HG02798 (cell line): Measurements from ENCODE around the gene PTPRN.
"Not testable (repeated sequence)": the region's sequence is repeated elsewhere in the genome, so short reads cannot be mapped to it uniquely, and the experiment has no call there.

ENCODE experiments used
- ATAC-seq: cut with Tn5 transposase; IDR thresholded peaks from one replicate; pipeline ENCODE4 v1.9.1; 2021; ENCODE audit warnings: mild to moderate bottlenecking; ENCODE audit not compliant: unreplicated experiment, poor library complexity

Gene PTPRN

DNA sequence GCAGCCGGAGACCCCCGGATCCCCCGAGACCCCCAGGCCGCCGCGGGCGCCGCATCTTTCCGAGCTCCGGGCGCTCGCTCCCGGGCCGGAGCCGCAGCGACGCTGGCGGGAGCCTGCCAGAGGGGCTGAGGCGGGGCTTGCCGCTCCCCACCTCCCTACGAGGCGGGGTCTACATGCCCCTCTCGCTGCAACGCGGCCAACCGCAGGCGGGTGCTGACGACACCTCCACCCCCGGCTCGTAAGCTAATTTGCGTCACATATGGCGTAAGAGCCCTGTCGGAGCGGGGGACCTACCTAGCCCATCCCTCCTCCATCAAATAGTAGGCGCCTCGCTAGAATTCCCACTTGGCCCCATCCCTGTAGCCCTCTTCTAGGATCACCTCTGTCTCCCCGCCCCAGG, at the start of gene PTPRN:
TSS of gene PTPRN (minus strand) at position 124 of the 400 bp plus-strand sequence. CDS start at position 55, 69 bp downstream.
- ATAC-seq: no peak

DNA sequence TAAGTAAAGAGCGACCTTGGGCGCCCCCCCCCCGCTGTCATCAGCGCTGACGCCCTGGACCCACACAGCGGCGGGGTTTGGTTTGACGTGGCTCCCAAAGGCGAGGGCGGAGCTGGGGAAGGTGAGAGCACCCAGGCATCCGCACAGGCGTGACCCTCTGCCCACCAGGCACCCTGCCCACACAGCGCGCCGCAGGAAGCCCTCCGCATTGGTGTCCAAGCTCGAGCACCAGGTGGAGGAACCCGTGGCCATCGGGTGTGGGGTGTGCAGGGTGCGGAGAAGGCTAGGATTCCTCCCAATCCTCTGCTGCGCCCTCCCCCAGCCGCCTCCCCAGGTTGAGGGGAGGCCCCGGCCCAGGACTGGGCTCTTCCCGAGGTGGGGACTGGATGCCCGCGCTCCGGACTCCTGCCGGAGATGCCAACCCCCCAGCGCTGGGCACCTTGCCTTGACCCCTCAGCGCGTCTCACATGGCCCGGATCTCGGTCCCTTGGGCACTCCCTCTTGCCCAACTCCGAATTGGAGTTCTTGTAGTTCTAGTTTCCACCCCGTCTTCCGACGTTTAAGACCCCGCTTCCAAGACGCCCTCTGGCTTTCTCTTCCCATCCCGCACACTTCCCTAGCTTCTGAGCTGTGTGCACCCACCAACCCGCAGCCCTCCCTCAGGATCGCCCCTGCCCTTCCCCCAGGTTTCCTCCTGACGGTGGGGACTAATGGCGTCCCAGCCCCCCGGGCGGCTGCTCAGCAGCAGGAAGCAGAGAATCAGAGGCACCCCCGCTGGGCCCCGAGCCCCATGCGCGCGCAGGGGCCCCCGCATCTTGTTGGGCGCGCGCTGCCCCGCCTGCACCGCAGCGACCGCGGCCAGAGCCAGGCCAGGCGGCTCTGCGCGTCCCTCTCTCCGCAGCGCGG, 49.2 kb upstream of the PTPRN start:
- no peak for ATAC-seq

DNA sequence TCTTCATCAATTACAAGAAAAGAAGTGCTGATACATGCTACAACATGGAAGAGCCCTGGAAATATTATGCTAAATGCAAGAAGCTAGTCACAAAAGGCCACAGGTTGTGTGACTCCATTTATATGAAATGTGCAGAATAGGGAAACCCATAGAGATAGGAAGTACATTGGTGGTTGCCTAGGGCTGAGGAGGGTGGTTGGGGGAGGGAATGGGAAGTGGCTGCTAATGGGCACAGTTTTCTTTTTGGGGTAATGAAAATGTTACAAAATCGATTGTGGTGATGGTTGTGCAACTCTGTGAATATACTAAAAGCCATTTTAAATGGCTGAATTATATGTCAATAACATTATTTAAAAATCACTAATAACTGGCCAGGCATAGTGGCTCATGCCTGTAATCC, 47.6 kb upstream of the PTPRN start:
- no peak for ATAC-seq

DNA sequence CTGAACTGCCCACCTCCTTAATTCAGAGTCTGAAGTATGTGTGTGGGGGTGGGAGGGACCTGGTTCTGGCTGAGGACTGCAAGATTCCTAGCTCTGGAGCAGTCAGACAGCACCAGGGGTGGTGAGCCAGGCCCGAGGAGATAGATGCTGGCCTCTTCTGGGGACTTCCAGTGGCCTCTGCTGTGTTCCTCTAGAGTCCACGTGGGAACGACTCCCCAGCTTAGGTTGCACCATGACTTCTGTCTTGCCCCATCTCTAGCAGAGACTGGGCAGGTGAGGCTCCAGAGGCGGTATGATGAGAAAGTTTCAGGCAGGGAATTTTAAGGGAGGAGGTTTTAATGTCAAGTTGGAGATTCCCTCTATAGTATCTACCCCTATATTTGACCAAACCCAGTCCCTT, 45.4 kb upstream of the PTPRN start:
- no peak for ATAC-seq

DNA sequence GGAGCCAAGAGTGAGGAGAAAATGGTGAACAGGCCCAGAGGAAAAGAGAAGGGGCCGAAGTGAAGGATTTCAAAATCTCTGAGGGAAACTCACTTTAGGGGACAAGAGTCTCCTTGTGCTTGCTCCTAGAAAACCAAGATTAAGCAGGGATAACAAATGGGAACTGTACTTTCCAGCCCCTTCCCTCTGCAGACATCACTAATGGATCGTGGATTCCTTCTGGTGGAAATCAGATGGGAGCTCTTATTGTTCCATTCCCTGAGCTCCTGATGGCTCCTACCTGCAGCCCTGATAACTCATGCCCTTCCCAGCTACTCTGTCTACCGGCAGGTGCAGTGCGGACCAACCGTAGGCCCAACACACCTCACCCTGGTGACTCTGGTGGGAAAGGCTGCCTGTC, 43.9 kb upstream of the PTPRN start:
- ATAC-seq: no peak

DNA sequence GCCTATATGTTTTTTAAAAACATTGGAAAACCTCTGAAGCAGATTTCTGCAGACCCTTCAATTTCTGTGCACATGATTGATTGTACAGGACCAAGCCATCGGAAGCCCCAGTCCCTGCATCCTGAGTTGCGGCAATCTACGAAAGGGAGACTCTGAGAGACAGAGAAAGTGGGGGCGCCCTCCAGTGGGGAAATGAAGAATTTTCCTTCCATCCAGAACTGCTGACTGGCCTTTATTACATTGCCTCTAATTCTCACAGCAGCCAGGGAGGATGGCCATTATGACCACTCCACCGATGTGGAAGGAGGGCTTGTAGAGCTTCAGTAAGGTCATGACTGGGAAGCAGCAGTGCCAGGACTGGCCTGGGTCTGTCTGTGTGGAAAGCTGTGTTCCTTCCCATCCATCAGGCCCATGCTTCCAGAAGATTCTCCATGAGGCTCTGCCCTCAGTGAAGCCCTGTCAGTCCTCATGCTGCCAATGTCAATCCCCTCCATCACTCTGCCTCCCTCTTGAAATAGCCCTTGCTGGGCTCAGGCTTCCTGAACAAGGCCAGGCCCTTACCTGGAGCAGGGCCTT, 43.3 kb upstream of the PTPRN start:
- no peak for ATAC-seq

DNA sequence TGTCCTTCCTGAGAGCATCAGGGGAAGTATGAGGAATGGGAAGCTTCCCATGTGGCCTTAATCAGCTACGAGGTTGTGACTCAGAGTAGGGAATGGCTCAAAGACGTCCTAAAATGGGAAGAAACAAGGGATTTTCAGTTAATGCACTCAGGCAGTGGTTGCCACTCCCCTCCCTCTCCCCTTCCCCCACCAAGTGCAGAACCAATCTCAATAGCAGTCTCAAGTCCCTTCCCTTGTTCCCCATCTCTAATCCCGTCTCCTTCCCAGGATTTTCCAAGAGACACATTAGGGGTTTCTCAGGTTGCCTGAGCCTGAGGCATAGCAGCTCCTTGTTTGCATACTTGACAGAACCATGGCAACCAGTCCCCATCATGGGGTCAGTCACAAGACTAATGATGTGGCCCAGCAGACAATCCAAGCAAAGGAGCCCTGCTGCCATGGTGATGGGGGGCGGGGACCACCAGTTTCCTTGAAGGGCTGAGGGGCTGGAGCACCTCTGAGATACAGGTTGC, 41.6 kb upstream of the PTPRN start:
- no peak for ATAC-seq

DNA sequence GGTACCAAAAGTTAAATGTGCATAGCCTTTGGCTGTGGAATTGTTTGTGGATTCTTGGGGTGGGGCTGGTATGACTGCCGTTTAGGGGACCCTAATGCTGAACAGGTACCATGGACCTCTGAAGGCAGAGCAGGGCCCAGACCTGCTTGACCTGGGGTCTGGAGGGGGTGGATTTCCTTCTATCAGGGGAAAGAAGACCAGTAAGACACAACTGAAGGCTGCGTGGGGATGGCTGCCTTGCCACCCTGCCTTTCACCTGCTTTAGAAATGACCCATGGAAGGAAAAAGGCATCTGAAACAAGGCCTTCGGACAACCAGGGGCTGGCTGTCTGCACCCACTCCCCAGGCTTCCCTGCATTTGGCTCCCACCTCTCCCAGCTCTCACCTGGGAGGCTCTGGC, 41.0 kb upstream of the PTPRN start:
- ATAC-seq: no peak

DNA sequence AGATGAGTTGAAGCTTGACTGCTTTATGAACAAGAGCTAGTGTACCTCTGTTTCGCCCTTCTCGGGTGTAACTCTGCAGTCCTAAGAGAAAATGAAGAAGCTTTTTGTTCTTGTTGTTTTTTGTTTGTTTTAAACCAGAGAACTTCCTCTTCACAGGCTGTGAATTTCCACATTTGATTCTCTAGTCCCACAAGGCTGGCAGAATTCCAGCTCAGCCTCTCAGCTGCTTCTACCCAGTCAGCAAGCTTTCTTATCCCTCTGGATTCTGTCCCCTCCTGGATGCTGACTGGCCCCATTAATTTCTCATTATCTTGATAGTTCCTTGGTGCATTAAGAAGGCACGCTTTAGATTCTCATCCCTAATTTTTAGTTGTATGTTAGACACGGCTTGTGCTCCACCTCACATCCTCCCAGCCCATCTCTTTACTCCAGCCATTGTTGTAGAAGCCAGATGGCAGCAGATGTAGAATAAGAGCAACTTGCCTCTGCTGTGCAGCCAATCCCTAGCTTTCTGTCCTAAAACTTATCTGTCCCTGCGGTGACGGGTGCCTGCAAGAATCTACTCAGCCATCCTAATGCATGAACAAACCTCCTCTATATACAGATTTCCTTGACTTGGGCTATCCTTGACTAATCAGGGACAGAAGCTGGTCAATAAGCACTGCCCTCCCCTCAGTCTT, 35.7 kb upstream of the PTPRN start:
- ATAC-seq: no peak

DNA sequence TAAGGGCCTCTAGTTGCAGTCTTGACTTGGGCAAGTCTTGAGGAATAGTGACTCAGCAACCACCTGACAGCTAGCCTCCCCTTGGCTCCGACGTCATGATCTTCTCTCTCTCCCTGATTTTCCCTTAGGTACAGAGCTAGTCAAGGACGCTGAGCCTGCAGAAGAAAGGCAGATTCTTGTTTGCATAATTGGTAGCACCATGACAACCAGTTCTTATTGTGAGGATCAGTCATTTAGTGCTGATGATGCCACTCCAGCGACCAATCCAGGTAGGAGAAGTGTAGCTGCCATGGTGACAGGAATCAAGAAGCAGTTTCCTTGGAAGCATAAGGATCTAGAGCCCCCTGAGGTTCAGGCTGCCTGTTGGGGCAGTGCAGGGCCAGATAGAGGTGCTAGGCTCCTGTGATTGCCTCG, 26.2 kb upstream of the PTPRN start:
- ATAC-seq: no peak

DNA sequence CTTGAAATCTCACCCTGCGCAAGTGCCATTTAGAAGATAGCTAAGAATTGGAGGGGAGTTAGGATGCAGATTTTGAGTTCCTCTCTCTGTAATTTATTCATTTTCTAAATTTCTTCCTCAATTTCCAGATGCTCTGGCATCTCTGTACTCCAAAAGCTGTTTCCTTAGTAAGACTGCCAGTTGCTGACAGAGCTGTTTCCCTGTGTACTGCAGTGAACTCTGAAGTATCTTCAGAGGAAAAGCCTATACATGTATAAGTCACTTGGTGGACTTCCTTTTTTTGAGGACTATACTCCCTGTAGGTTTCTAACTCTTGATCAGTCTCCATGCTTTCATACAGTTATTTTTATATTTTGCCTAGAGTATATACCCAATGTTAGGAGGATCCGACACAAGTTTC, 24.9 kb upstream of the PTPRN start:
- ATAC-seq: no peak

DNA sequence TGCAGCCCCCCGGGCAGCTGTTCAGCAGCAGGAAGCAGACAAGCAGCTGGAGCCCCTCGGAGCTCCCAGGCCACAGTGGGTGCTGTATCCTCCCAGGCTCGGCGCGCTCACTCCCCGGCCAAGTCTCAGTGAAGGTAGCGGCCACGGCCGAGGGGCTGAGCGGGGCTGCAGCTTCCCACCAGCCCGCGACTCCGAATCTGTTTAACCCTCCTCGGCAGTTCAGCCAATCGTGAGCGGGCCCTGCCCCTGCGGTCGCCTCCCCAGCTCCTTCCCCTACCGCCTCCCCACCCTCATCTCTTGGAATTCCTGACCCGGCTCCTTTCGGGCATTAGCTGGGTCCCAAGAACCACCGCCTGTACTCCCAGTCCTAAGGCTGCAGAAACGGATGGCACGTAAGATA, 23.3 kb upstream of the PTPRN start, which contains the start of gene RESP18:
TSS of gene RESP18 (minus strand) at position 203 of the 400 bp plus-strand sequence.
- ATAC-seq: no peak

DNA sequence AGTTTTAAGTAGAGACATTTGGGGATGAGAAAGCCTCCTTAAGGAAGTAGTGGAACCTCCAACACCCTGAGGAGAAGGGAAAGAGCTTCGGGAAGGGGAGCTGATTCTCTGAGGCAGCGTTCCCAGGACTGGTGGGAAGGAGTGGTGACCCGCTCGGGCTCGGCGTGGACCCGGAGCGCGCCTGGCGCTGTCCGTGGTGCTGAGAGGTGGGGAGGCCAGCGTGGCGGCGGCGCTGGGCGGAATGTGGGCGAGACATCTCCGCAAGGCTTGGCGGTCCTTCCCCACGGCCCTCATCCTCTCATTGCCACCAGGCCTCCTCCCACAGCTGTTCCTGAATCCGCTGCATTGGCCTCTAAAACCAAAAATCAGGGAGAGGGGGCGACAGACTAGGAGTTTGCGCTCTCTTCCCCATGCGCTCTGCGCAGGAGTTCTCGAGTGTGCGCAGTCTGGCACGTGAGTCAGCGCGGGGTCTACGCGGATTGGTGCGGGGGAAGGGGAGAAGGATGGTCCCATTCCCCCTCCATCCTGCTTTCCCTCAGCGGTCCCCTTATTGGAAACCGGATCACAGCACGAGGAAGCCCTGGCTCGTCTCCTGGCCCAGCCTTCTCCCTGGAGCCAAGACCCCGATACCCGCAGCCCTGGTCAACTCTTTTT, 22.5 kb upstream of the PTPRN start:
- no peak for ATAC-seq

DNA sequence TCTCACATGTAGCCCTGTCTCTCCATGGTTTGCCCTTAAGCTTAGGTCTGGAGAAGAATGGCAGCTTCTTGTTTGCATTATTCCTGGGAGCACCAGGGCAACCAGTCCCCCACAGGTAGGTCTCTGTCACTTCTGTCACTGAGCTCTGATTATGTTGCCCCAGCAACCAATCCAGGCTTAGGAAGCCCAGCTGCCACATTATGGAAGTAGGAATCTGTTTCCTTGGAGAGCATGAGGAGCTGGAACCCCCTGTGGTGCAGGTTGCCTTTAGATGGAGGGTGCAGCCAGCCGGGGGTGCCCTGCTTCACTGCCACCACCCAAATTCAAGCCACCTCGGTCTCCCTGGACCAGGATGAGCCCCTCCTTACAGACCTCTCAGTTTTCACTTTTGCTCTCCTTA, 18.5 kb upstream of the PTPRN start:
- ATAC-seq: no peak

DNA sequence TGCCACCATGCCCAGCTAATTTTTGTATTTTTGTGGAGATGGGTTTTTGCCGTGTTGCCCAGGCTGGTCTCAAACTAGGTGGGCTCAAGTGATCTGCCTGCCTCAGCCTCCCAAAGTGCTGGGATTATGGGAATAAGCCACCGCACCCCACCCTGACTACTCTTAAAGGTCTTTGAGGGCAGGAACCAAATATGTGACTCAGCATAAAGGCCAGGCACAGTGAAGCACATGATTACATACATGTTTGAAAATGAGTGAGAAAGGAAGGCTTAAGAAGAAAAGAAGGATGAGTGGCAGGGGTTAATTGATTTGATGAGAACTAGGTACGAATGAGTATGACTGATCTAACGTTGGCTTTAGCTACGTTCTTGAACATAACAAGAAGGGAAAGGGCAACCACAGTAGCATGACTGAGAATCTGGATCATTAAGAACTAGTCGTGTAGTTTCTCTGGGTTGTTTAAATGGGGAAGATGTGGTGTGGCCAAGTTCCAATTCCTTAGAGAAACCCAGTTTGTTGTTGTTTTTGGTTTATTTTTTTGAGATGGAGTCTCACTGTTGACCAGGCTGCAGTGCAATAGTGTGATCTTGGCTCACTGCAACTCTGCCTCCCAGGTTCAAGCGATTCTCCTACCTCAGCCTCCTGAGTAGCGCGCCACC, 16.6 kb upstream of the PTPRN start:
- no peak for ATAC-seq

DNA sequence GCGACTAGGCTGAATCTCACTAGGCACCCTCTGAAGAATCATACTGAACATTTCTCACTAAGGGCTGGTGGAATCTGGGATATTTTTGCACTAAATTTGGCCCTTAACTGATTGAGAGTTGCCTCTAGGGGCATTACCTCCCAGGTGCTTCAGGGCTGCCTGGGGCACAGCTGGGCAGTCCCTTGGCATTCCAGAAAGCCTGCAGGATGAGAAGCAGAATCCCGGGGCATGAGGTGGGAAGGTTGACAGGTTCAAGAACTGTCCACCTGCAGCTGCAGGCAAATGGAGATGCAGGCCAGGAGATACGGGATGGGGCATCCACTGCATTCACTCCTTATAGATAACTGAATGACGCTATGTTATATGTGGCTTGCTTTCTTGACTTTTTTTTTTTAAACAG, 15.9 kb upstream of the PTPRN start:
- ATAC-seq: no peak

DNA sequence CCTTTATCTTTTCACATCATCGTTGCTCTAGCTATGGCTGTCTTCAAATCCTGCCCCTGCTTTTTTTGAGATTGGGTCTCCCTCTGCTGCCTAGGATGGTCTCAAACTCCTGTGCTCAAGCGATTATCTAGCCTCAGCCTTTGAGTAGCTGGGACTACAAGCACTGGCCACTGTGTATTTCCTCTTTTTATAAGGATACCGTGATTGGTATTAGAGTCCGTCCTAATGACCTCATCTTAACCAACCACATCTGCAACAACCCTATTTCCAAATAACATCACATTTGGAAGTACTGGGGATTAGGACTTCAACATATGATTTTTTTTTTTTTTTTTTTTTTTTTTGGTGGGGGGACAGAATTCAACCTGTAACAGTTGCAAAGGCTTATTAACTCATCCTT, 14.2 kb upstream of the PTPRN start:
- no peak for ATAC-seq

DNA sequence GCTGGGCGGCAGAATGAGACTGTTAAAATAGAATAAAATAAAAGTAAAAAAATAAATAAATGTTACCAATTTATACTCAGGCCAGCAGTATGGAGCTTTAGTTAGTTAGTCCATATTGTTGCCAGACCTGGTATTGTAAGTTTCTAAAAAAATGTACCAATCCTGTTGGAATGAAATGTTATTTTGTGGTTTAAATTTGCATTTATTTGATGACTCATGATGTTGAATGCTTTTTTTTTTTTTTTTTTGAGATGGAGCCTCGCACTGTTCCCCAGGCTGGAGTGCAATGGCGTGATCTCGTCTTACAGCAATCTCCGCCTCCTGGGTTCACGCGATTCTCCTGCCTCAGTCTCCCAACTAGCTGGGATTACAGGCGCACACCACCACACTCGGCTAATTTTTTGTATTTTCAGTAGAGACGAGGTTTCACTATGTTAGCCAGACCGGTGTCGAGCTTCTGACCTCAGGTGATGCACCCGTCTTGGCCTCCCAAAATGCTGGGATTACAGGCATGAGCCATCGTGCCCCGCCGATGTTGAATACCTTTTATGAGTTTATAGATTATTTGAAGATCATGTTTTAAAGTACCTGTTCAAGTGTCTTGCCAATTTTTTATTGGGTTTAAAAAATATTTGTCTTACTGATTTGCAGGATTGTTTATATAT, 5.7 kb upstream of the PTPRN start:
- no peak for ATAC-seq

DNA sequence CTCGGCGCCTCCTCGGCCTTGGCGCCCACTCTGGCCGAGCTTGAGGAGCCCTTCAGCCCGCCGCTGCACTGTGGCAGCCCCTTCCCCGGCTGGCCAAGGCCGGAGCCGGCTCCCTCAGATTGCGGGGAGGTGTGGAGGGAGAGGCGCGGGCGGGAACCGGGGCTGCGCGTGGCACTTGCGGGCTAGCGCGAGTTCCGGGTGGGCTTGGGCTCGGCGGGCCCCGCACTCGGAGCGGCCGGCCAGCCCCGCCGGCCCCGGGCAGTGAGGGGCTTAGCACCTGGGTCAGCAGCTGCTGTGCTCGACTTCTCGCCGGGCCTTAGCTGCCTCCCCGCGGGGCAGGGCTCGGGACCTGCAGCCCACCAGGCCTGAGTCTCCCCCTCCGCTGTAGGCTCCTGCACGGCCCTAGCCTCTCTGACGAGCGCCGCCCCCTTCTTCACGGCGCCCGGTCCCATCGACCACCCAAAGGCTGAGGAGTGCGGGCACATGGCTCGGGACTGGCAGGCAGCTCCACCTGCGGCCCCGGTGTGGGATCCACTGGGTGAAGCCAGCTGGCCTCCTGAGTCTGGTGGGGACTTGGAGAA, 3.6 kb upstream of the PTPRN start:
- not testable (repeated sequence) for ATAC-seq
